ENCODE data around the gene TCF7L2. TPM values are rescaled to one million over a fixed set of nuclear protein-coding genes. Genes with fewer than 3 reads are reported as not detected.

Gene TCF7L2
- polyA plus RNA-seq, 1 experiment, result 11.3 TPM

GRCh38 chr10:113199459-113199858 is 249.4 kb downstream of the TCF7L2 start:
- ChIA-PET POLR2A (no interaction called here), CTCF (interaction anchor here (1.0 kb wide), 1 partner anchor 20 kb away, joined by 3 read pairs; no protein-coding TSS in a partner anchor)
- no peak overlapping the region for H3K4me3 ChIP-seq (ENCODE audit: low read depth, low read length)
- no peaks in the 10 kb centered on the region for H3K36me3 ChIP-seq (ENCODE audit: control insufficient read depth, insufficient read depth, low read length)
- peak; percentile 37 for DNase-seq (ENCODE audit: low read depth)
- TF ChIP-seq CTCF (IDR thresholded peaks at IDR 0.05; ENCODE audit: insufficient read depth, low read depth, low read length), result no peak
- no peaks in the 10 kb centered on the region for H3K27me3 ChIP-seq (ENCODE audit: control insufficient read depth, insufficient read depth, low read length)

- no peak for TF ChIP-seq CTCF (IDR thresholded peaks at IDR 0.05; ENCODE audit: insufficient read depth, low read depth, low read length)
- no peak overlapping the region for H3K4me3 ChIP-seq (ENCODE audit: low read depth, low read length)
- ChIA-PET CTCF (interaction anchor here (1.6 kb wide), 1 partner anchor 11 kb away, joined by 5 read pairs; no protein-coding TSS in a partner anchor), POLR2A (no interaction called here)
- no peaks in the 10 kb centered on the region for H3K27me3 ChIP-seq (ENCODE audit: control insufficient read depth, insufficient read depth, low read length)
- no peaks in the 10 kb centered on the region for H3K36me3 ChIP-seq (ENCODE audit: control insufficient read depth, insufficient read depth, low read length)
- DNase-seq (ENCODE audit: low read depth), result no peak
Observed at GRCh38 chr10:113202011-113202410, 252.0 kb downstream of the TCF7L2 start.

- TF ChIP-seq CTCF (IDR thresholded peaks at IDR 0.05; ENCODE audit: insufficient read depth, low read depth, low read length), result no peak
- H3K36me3 ChIP-seq (ENCODE audit: control insufficient read depth, insufficient read depth, low read length), result no peaks in the 10 kb centered on the region
- ChIA-PET POLR2A (no interaction called here), CTCF (no interaction called here)
- no peaks in the 10 kb centered on the region for H3K27me3 ChIP-seq (ENCODE audit: control insufficient read depth, insufficient read depth, low read length)
- no peak for DNase-seq (ENCODE audit: low read depth)
- H3K4me3 ChIP-seq (ENCODE audit: low read depth, low read length), result no peak overlapping the region
Observed at GRCh38 chr10:113207924-113208323, 257.9 kb downstream of the TCF7L2 start.

GRCh38 chr10:113213035-113213434 is 263.0 kb downstream of the TCF7L2 start:
- Histone ChIP-seq H3K27me3 (ENCODE audit: control insufficient read depth, insufficient read depth, low read length) (no peaks in the 10 kb centered on the region), H3K36me3 (ENCODE audit: control insufficient read depth, insufficient read depth, low read length) (no peaks in the 10 kb centered on the region), H3K4me3 (ENCODE audit: low read depth, low read length) (no peak overlapping the region)
- no peak for DNase-seq (ENCODE audit: low read depth)
- no peak for TF ChIP-seq CTCF (IDR thresholded peaks at IDR 0.05; ENCODE audit: insufficient read depth, low read depth, low read length)
- ChIA-PET POLR2A (no interaction called here), CTCF (interaction anchor here (0.8 to 1.5 kb wide), 3 partner anchors 11 to 172 kb away, joined by 4 to 5 read pairs (median 5); no protein-coding TSS in a partner anchor)

GRCh38 chr10:113214331-113214730 is 264.3 kb downstream of the TCF7L2 start:
- H3K4me3 ChIP-seq (ENCODE audit: low read depth, low read length), result no peak overlapping the region
- ChIA-PET POLR2A (no interaction called here), CTCF (no interaction called here)

More at GRCh38 chr10:113214331-113214730, 264.3 kb downstream of the TCF7L2 start:
- no peaks in the 10 kb centered on the region for H3K36me3 ChIP-seq (ENCODE audit: control insufficient read depth, insufficient read depth, low read length)
- no peak for TF ChIP-seq CTCF (IDR thresholded peaks at IDR 0.05; ENCODE audit: insufficient read depth, low read depth, low read length)
- no peaks in the 10 kb centered on the region for H3K27me3 ChIP-seq (ENCODE audit: control insufficient read depth, insufficient read depth, low read length)
- DNase-seq (ENCODE audit: low read depth), result no peak
